ENCODE results near the gene PTPRD.

DNA sequence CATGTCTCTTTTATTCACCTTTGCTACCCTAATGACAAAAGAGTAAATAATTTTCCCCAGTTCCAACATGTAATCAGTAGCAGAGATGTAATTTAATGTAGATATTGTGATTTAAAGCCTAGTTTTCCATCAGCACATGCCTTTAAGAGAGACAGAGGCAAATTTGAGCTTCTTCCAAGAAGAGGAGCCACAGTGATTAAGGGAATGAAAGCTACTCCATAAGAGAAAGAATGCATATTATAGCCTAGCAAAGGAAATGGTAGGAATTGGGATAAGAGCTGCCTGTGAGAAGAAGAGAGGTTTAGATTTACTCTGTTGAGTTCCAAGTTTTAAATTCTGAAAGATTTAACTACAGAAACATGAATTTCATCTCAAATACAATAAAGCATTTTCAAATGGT is 2222.2 kb downstream of the PTPRD start:
- TF ChIP-seq, protein P1, sequence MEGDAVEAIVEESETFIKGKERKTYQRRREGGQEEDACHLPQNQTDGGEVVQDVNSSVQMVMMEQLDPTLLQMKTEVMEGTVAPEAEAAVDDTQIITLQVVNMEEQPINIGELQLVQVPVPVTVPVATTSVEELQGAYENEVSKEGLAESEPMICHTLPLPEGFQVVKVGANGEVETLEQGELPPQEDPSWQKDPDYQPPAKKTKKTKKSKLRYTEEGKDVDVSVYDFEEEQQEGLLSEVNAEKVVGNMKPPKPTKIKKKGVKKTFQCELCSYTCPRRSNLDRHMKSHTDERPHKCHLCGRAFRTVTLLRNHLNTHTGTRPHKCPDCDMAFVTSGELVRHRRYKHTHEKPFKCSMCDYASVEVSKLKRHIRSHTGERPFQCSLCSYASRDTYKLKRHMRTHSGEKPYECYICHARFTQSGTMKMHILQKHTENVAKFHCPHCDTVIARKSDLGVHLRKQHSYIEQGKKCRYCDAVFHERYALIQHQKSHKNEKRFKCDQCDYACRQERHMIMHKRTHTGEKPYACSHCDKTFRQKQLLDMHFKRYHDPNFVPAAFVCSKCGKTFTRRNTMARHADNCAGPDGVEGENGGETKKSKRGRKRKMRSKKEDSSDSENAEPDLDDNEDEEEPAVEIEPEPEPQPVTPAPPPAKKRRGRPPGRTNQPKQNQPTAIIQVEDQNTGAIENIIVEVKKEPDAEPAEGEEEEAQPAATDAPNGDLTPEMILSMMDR (IDR thresholded peaks at IDR 0.05): no peak
- no peak for TF ChIP-seq POLR2A (IDR thresholded peaks at IDR 0.05)

All from Peyer's patch (tissue), 4 donors.